GM20000 (cell line): ENCODE results near the gene PCLO.

ENCODE experiments used
- DNase-seq: peaks from one replicate; pipeline ENCODE4 v3.0.0; 2012; ENCODE audit warnings: low spot score
- CTCF ChIP-seq: IDR thresholded peaks from 2 replicates; pipeline ENCODE4 v1.5.1; 2012; ENCODE audit warnings: mild to moderate bottlenecking, control low read depth; ENCODE audit errors: extremely low read depth, missing control alignments

The PCLO gene

GRCh38 chr7:82839063-82839462 is 323.6 kb downstream of the PCLO start:
- DNase-seq: no peak
- TF ChIP-seq CTCF: no peak

GRCh38 chr7:82838314-82838713 is 324.4 kb downstream of the PCLO start:
- no peak for TF ChIP-seq CTCF
- no peak for DNase-seq

- DNase-seq: no peak
- TF ChIP-seq CTCF: no peak
Measured at GRCh38 chr7:82823073-82823472, 339.6 kb downstream of the PCLO start.

- DNase-seq: no peak
- no peak for TF ChIP-seq CTCF
Measured at GRCh38 chr7:82821037-82821436, 341.6 kb downstream of the PCLO start.

GRCh38 chr7:82818171-82818570 is 344.5 kb downstream of the PCLO start:
- TF ChIP-seq CTCF: no peak
- no peak for DNase-seq

GRCh38 chr7:82816272-82816671 is 346.4 kb downstream of the PCLO start:
- no peak for TF ChIP-seq CTCF
- DNase-seq: no peak

- peak; percentile 27 for DNase-seq
- TF ChIP-seq CTCF: peak; percentile 66
Measured at GRCh38 chr7:82810558-82811259, 352.0 kb downstream of the PCLO start.
